ENCODE measurements around the gene DDI2.

DNA sequence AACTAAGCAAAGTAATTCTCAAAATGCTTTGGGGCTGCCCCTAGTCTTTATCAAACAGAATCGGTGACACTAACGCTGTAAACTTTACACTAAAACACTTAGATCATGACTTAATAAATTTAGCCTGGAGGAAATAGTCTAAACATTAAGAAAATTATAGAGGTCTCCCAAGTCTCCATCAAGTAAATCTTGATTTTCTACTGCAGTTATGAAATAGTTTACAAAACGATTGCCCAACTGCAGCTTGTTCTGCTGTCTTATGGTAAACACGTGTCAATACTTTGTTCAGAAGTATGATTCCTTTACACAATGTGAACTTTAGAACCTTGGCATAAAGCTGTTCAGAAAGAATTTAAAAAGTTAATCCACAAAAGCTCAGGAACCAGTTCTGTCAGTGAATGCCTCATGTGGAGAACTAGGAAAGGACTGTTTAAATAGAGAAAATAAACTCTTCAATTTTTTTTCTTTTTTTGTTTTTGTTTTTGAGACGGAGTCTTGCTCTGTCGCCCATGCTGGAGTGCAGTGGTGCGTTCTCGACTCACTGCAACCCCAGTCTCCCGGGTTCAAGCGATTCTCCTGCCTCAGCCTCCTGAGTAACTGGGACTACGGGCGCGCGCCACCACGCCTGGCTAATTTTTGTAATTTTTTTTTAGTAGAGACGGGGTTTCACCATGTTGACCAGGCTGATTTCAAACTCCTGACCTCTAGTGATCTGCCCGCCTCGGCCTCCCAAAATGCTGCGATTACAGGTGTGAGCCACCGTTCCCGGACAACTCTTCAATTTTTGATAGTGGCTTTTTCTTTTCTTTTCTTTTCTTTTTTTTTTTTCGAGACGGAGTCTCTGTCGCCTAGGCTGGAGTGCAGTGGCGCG, 1.6 kb downstream of the DDI2 start:
- TF ChIP-seq, protein P1, sequence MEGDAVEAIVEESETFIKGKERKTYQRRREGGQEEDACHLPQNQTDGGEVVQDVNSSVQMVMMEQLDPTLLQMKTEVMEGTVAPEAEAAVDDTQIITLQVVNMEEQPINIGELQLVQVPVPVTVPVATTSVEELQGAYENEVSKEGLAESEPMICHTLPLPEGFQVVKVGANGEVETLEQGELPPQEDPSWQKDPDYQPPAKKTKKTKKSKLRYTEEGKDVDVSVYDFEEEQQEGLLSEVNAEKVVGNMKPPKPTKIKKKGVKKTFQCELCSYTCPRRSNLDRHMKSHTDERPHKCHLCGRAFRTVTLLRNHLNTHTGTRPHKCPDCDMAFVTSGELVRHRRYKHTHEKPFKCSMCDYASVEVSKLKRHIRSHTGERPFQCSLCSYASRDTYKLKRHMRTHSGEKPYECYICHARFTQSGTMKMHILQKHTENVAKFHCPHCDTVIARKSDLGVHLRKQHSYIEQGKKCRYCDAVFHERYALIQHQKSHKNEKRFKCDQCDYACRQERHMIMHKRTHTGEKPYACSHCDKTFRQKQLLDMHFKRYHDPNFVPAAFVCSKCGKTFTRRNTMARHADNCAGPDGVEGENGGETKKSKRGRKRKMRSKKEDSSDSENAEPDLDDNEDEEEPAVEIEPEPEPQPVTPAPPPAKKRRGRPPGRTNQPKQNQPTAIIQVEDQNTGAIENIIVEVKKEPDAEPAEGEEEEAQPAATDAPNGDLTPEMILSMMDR (IDR thresholded peaks at IDR 0.05; ENCODE audit: low read depth, low read length), result no peak
- no peak for TF ChIP-seq POLR2A (IDR thresholded peaks at IDR 0.05; ENCODE audit: extremely low read depth, insufficient read length)
- TF ChIP-seq MAX (IDR thresholded peaks at IDR 0.05; ENCODE audit: low read depth, low read length), result peak; percentile 94
- TF ChIP-seq MYC (IDR thresholded peaks at IDR 0.05; ENCODE audit: low read depth, low read length), result peak; percentile 83
